Heart right ventricle (tissue), 16 donors: ENCODE data around the gene DNAJB12. TPM values are rescaled to one million over a fixed set of nuclear protein-coding genes. Genes with fewer than 3 reads are reported as not detected.

Experiments
- ATAC-seq, 8 donors: fragments of 200-7000 bp; cut with Tn5 transposase; one replicate each; pipeline ENCODE4 v1.9.1; 2020; ENCODE audit warnings: mild to moderate bottlenecking in 8 of 8, moderate library complexity in 8 of 8, moderate number of reproducible peaks in 1 of 8
- DNase-seq, 2 donors: peaks; one replicate each; pipeline ENCODE4 v3.0.0-alpha.2; 2020
- H3K27ac ChIP-seq, 10 donors: fragments of 200-600 bp; sonication (generic) in 2 of 10; one replicate each; pipeline versions ENCODE4 v1.5.0 to v1.8.0; 2020 to 2022; ENCODE audit warnings: mild to moderate bottlenecking in 3 of 10
- H3K27me3 ChIP-seq, 7 donors: fragments of 200-600 bp; one replicate each; pipeline ENCODE4 v1.8.0; 2021 to 2022; ENCODE audit warnings: mild to moderate bottlenecking in 2 of 7
- H3K36me3 ChIP-seq, 9 donors: fragments of 200-600 bp; sonication (generic) in 1 of 9; one replicate each; pipeline versions ENCODE4 v1.5.0 to v1.8.0; 2020 to 2022; ENCODE audit warnings: mild to moderate bottlenecking in 2 of 9
- H3K4me1 ChIP-seq, 9 donors: fragments of 200-600 bp; sonication (generic) in 1 of 9; one replicate each; pipeline versions ENCODE4 v1.5.0 to v1.8.0; 2020 to 2022; ENCODE audit warnings: mild to moderate bottlenecking in 4 of 9
- H3K4me3 ChIP-seq, 10 donors: fragments of 200-600 bp; sonication (generic) in 2 of 10; one replicate each; pipeline versions ENCODE4 v1.5.0 to v1.8.0; 2020 to 2022; ENCODE audit warnings: mild to moderate bottlenecking in 7 of 10, moderate library complexity in 2 of 10
- H3K9me3 ChIP-seq, 11 donors: fragments of 200-600 bp in 10 of 11; sonication (generic) in 2 of 11; one replicate each; pipeline versions ENCODE4 v1.5.0 to v1.8.0; 2013 to 2022; ENCODE audit warnings: mild to moderate bottlenecking in 2 of 11, control low read depth in 1 of 11, moderate library complexity in 1 of 11
- CTCF ChIP-seq, 9 donors: fragments of 200-600 bp; sonication (generic) in 2 of 9; IDR thresholded peaks; one replicate each; pipeline versions ENCODE4 v1.5.0 to v1.8.0; 2021 to 2022; ENCODE audit warnings: antibody characterized with exemption in 9 of 9, mild to moderate bottlenecking in 5 of 9, moderate library complexity in 1 of 9
- WGBS, 2 donors: extraction: QIAGEN DNeasy Blood & Tissue Kit; methylation state at CpG; one replicate each; pipeline ENCODE4 v1.1.7; 2013; ENCODE audit warnings: inconsistent platforms in 1 of 2; 5-methylcytosine and 5-hydroxymethylcytosine counted together
- intact Hi-C, 10 donors: fragments of 100-400 bp; cut with DNase I; formaldehyde crosslinking; loops; one replicate each; pipeline versions ENCODE4 v1.11.1 to v1.14.2; 2022
- polyA plus RNA-seq, 2 donors: library from polyadenylated mRNA; stranded (reverse); fragments of 200-250 nt; gene quantifications; one replicate each; pipeline ENCODE4 v1.2.3, GENCODE V29; 2013
- total RNA-seq, 10 donors: library from RNA; stranded (reverse); fragmentation: NEBNext Ultra II Directional in 3 of 10; extraction: Animal tissue kit (Norgen Biotek cat#: 25700) in 3 of 10; gene quantifications; one replicate each; pipeline versions ENCODE4 v1.2.1 to v1.2.4, GENCODE V29; 2021 to 2023
- donor health status: Arrhythmogenic right ventricular cardiomyopathy.
- donor health status: ischemic (EF 13 %, LVEDD 7.1; RV severe dilation, severe dysfunction).
- donor health status: healthy with polysubstance abuse.
- donor health status: DM: no; HTN: yes; CAD: no.
- donor health status: DM: no; HTN: no; CAD: no.
- donor health status: ischemic (EF 25% LVEDD 6.9; RV normal size, moderate dysfunction).
- donor health status: ischemic (EF 25% LVEDD 5.7; RV mildly dilated, moderate dysfunction).
- donor health status: healthy.
- donor health status: DM: yes; HTN: yes; CAD: no.
- donor health status: Ischemic cardiomyopathy.
- donor health status: ischemic (EF 35%, LVEDD 5.7; RV mildly dilated, moderate dysfunction).
- donor health status: nonischemic (EF 11% LVEDD 7.7; RV severe dilation, severe dysfunction).
- donor health status: DM: yes; HTN: yes; CAD: no.
- donor health status: PGD.
- donor health status: ischemic (EF 29% LVEDD 5.4; RV normal size, mild dysfunction).
- donor health status: nonischemic (EF 23%, LVEDD 6.1; RV moderate dilation, normal function).

Gene DNAJB12
- total and polyA plus RNA-seq, 12 donors, result 22.6 to 32.8 (median 27.9) TPM

GRCh38 chr10:72353965-72354355 lies 759 bp downstream of the DNAJB12 start:
- TF ChIP-seq CTCF (IDR thresholded peaks at IDR 0.05), result no peak
- H3K27me3 ChIP-seq, result no peaks in the 10 kb centered on the region
- H3K4me3 ChIP-seq, result peak overlapping the region; percentile 39 to 100 (median 87)
- H3K36me3 ChIP-seq, result peaks cover 0 to 35% (median 3%) of the 10 kb centered on the region in 9 donors
- WGBS, 2 donors, result 0% methylated on average over 23 of the region's 23 CpGs
- ATAC-seq, result peak; percentile 3 to 42 (median 20)
- peak overlapping the region; percentile 87 to 98 (median 94) for H3K27ac ChIP-seq
- peak; percentile 29 to 38 for DNase-seq
- H3K4me1 ChIP-seq, result peaks cover 12 to 40% (median 32%) of the 10 kb centered on the region in 9 donors
- intact Hi-C loops, result no loop called here
- H3K9me3 ChIP-seq, result no peaks in the 10 kb centered on the region

- Histone ChIP-seq H3K36me3 (peaks cover 0 to 42% (median 6%) of the 10 kb centered on the region in 9 donors), H3K9me3 (no peaks in the 10 kb centered on the region), H3K4me1 (peaks cover 12 to 40% (median 32%) of the 10 kb centered on the region in 9 donors), H3K27ac (peak overlapping the region; percentile 87 to 98 (median 94)), H3K4me3 (peak overlapping the region; percentile 39 to 100 (median 87)), H3K27me3 (no peaks in the 10 kb centered on the region)
- peak in 3 of 8 donors; percentile 0 to 4 (median 3) for ATAC-seq
- WGBS, 2 donors, result 41 to 46% methylated on average over 18 of the region's 18 CpGs
- DNase-seq, result no peak
- no peak for TF ChIP-seq CTCF (IDR thresholded peaks at IDR 0.05)
- intact Hi-C loops, result no loop called here
Observed at GRCh38 chr10:72353028-72353964, 1.4 kb downstream of the DNAJB12 start.

GRCh38 chr10:72351479-72351878 lies 3.2 kb downstream of the DNAJB12 start:
- TF ChIP-seq CTCF (IDR thresholded peaks at IDR 0.05), result no peak
- ATAC-seq, result no peak
- no peaks in the 10 kb centered on the region for H3K27me3 ChIP-seq
- no peak overlapping the region for H3K4me3 ChIP-seq
- H3K4me1 ChIP-seq, result peaks cover 12 to 40% (median 32%) of the 10 kb centered on the region in 9 donors
- intact Hi-C loops, result no loop called here
- DNase-seq, result no peak
- peaks cover 0 to 58% (median 9%) of the 10 kb centered on the region in 9 donors for H3K36me3 ChIP-seq
- 93 to 94% methylated on average over 6 of the region's 6 CpGs for WGBS, 2 donors
- no peak overlapping the region for H3K27ac ChIP-seq
- H3K9me3 ChIP-seq, result no peaks in the 10 kb centered on the region

- WGBS, 2 donors, result 88 to 89% methylated on average over 2 of the region's 2 CpGs
- Histone ChIP-seq H3K4me1 (peaks cover 12 to 35% (median 30%) of the 10 kb centered on the region in 9 donors), H3K4me3 (no peak overlapping the region), H3K9me3 (no peaks in the 10 kb centered on the region), H3K27ac (no peak overlapping the region), H3K27me3 (no peaks in the 10 kb centered on the region), H3K36me3 (peaks cover 0 to 71% (median 9%) of the 10 kb centered on the region in 9 donors)
- TF ChIP-seq CTCF (IDR thresholded peaks at IDR 0.05), result no peak
- DNase-seq (no peak), ATAC-seq (no peak)
- intact Hi-C loops, result loop anchor here in 3 of 10 donors (10.0 kb wide), 3 partner anchors 215 to 455 kb away; no protein-coding TSS in a partner anchor
Observed at GRCh38 chr10:72349438-72349837, 5.3 kb downstream of the DNAJB12 start.
